ENCODE measurements around the gene BMP10. TPM values are rescaled to one million over a fixed set of nuclear protein-coding genes. Genes with fewer than 3 reads are reported as not detected.
A peak's percentile ranks its signal among the peaks of the same experiment; 100 is the strongest.

BMP10 gene
- total RNA-seq, 4 donors from 2014 or later: not detected

DNA sequence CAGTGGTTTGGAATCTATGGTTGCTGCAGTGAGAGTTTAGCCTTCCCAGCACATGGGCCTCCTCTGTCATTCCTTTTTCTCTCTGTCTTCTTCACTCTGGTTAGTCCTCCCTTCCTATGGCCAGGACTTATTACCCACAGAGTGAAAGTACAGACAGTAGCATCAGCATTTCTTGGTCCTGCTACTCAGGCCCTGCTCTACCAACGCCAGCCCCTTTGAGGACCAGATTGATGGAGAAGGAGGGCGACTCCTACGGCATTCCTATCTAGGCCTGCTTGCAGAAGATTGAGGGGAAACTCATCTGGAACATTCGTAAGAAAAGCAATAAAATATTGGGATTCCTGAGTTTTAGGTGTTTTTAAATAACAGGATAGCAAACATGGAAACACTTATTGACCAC lies 43.5 kb downstream of the BMP10 start:
- Histone ChIP-seq H3K36me3 (no peaks in the 10 kb centered on the region), H3K27me3 (no peaks in the 10 kb centered on the region), H3K27ac (no peak overlapping the region), H3K4me3 (replicated peaks in 1 of 3) (no peak overlapping the region), H3K9me3 (no peaks in the 10 kb centered on the region), H3K4me1 (peaks cover 14 to 54% of the 10 kb centered on the region in 2 donors)
- TF ChIP-seq POLR2A (IDR thresholded peaks at IDR 0.05): no peak
- TF ChIP-seq, protein P1, sequence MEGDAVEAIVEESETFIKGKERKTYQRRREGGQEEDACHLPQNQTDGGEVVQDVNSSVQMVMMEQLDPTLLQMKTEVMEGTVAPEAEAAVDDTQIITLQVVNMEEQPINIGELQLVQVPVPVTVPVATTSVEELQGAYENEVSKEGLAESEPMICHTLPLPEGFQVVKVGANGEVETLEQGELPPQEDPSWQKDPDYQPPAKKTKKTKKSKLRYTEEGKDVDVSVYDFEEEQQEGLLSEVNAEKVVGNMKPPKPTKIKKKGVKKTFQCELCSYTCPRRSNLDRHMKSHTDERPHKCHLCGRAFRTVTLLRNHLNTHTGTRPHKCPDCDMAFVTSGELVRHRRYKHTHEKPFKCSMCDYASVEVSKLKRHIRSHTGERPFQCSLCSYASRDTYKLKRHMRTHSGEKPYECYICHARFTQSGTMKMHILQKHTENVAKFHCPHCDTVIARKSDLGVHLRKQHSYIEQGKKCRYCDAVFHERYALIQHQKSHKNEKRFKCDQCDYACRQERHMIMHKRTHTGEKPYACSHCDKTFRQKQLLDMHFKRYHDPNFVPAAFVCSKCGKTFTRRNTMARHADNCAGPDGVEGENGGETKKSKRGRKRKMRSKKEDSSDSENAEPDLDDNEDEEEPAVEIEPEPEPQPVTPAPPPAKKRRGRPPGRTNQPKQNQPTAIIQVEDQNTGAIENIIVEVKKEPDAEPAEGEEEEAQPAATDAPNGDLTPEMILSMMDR (IDR thresholded peaks at IDR 0.05): no peak
- DNase-seq: no peak
- intact Hi-C loops (cut with DNase I): loop anchor here (5.0 kb wide), 1 partner anchor 50 kb away; no protein-coding TSS in a partner anchor
- WGBS, 2 donors: 94 to 98% methylated on average over 4 of the region's 4 CpGs

- DNase-seq: no peak
- H3K4me3 ChIP-seq (replicated peaks in 1 of 3): no peak overlapping the region
- no peaks in the 10 kb centered on the region for H3K36me3 ChIP-seq
- no peak for TF ChIP-seq POLR2A (IDR thresholded peaks at IDR 0.05)
- TF ChIP-seq, protein P1 (IDR thresholded peaks at IDR 0.05): no peak
- no peak overlapping the region for H3K27ac ChIP-seq
- no peaks in the 10 kb centered on the region for H3K9me3 ChIP-seq
- intact Hi-C loops (cut with DNase I): loop anchor here (5.0 kb wide), 1 partner anchor 49 kb away; no protein-coding TSS in a partner anchor
- peaks cover 14 to 40% of the 10 kb centered on the region in 2 donors for H3K4me1 ChIP-seq
- H3K27me3 ChIP-seq: no peaks in the 10 kb centered on the region
- WGBS, 2 donors: 84 to 85% methylated on average over 5 of the region's 5 CpGs
Measured at GRCh38 chr2:68825866-68826265, 45.3 kb downstream of the BMP10 start.

- intact Hi-C loops (cut with DNase I): loop anchor here (5.0 kb wide), 1 partner anchor 48 kb away; no protein-coding TSS in a partner anchor
- DNase-seq: peak in 1 of 2 donors; percentile 18
- H3K27ac ChIP-seq: no peak overlapping the region
- H3K4me1 ChIP-seq: peaks cover 13 to 37% of the 10 kb centered on the region in 2 donors
- no peaks in the 10 kb centered on the region for H3K27me3 ChIP-seq
- no peaks in the 10 kb centered on the region for H3K9me3 ChIP-seq
- H3K36me3 ChIP-seq: no peaks in the 10 kb centered on the region
- TF ChIP-seq POLR2A (IDR thresholded peaks at IDR 0.05): no peak
- no peak overlapping the region for H3K4me3 ChIP-seq (replicated peaks in 1 of 3)
- WGBS, 2 donors: 50 to 52% methylated on average over 2 of the region's 2 CpGs
Measured at GRCh38 chr2:68824831-68825230, 46.4 kb downstream of the BMP10 start.

DNA sequence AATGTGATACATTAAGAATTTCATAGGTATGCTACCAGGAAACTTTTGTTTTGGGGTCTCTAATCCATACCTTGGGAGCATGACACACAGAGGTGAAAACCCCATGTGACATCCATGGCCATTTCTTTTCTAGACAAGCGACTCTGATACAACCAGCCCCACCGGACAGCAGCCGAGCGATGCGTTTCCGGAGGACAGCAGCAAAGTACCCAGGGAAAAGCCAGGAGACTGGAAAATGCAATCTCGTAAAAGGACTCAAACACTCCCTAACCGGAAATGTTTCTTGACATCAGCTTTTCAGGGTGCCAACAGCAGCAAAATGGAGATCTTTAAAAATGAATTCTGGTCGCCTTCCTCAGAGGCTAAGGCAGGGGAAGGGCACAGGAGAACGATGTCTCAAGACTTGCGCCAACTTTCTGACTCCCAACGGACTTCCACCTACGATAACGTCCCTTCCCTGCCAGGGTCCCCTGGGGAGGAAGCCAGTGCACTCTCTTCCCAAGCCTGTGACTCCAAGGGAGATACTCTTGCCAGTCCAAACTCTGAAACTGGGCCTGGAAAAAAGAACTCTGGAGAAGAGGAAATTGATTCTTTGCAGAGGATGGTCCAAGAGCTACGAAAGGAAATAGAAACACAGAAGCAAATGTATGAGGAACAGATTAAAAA lies 48.9 kb downstream of the BMP10 start:
- WGBS, 2 donors: 87 to 94% methylated on average over 15 of the region's 15 CpGs
- DNase-seq: no peak
- Histone ChIP-seq H3K4me3 (replicated peaks in 1 of 3) (no peak overlapping the region), H3K36me3 (no peaks in the 10 kb centered on the region), H3K4me1 (peaks cover 0 to 19% of the 10 kb centered on the region in 2 donors), H3K27me3 (no peaks in the 10 kb centered on the region), H3K9me3 (no peaks in the 10 kb centered on the region), H3K27ac (peak overlapping the region in 1 of 3 donors; percentile 16)
- intact Hi-C loops (cut with DNase I): no loop called here
- TF ChIP-seq, protein P1 (IDR thresholded peaks at IDR 0.05): no peak
- no peak for TF ChIP-seq POLR2A (IDR thresholded peaks at IDR 0.05)

GRCh38 chr2:68819556-68819955 lies 51.6 kb downstream of the BMP10 start:
- Histone ChIP-seq H3K36me3 (no peaks in the 10 kb centered on the region), H3K4me3 (replicated peaks in 1 of 3) (no peak overlapping the region), H3K27me3 (no peaks in the 10 kb centered on the region), H3K9me3 (no peaks in the 10 kb centered on the region), H3K4me1 (peaks cover 0 to 13% of the 10 kb centered on the region in 2 donors), H3K27ac (no peak overlapping the region)
- 79 to 85% methylated on average over 6 of the region's 6 CpGs for WGBS, 2 donors
- DNase-seq: no peak
- TF ChIP-seq, protein P1 (IDR thresholded peaks at IDR 0.05): no peak
- TF ChIP-seq POLR2A (IDR thresholded peaks at IDR 0.05): no peak
- intact Hi-C loops (cut with DNase I): no loop called here

Measured in thyroid gland (tissue), 4 donors.